HEK293 (cell line): ENCODE results near the gene LRP8.

Experiments used
- CTCF ChIA-PET: fragments of 350-600 bp; formaldehyde crosslinking; extraction: SDS; loops from one replicate; lab custom pipeline; 2021; ENCODE audit warnings: antibody characterized with exemption; lab: Yijun Ruan, JAX
- POLR2A ChIA-PET: fragments of 300-600 bp; formaldehyde crosslinking; extraction: SDS; loops from one replicate; lab custom pipeline; 2020; ENCODE audit warnings: antibody characterized with exemption, inconsistent platforms; lab: Yijun Ruan, JAX
- H3K27ac ChIP-seq: fragments of 200-500 bp; sonication (Bioruptor generic); 2 replicates; pipeline ENCODE4 v1.5.1; 2014; ENCODE audit warnings: low read depth, low read length, control low read depth, inconsistent platforms; ENCODE audit errors: extremely low read depth
- H3K36me3 ChIP-seq, 2 experiments: fragments of 200-500 bp in 1 of 2; sonication (Bioruptor generic) in 1 of 2; 1 replicate in 1 of 2; 2 replicates in 1 of 2; pipeline ENCODE4 v1.5.1; 2014 to 2017; ENCODE audit warnings: inconsistent platforms in 2 of 2, low read length in 2 of 2; ENCODE audit not compliant: control insufficient read depth in 2 of 2, insufficient read depth in 1 of 2
- H3K4me1 ChIP-seq: fragments of 200-500 bp; sonication (Bioruptor generic); 2 replicates; pipeline ENCODE4 v1.5.1; 2014; ENCODE audit warnings: mild to moderate bottlenecking, low read length, inconsistent platforms; ENCODE audit not compliant: control insufficient read depth, insufficient read depth
- H3K4me3 ChIP-seq: 2 replicates; pipeline ENCODE4 v1.5.1; 2011; ENCODE audit warnings: low read depth, mild to moderate bottlenecking, control low read depth, low read length, moderate library complexity
- H3K9me3 ChIP-seq: fragments of 200-500 bp; sonication (Bioruptor generic); 2 replicates; pipeline ENCODE4 v1.5.1; 2014; ENCODE audit warnings: low read depth, low read length, inconsistent platforms; ENCODE audit not compliant: control insufficient read depth, insufficient read depth
- GFI1B ChIP-seq: fragments of 450-650 bp; formaldehyde crosslinking; IDR thresholded peaks from 2 replicates; pipeline ENCODE4 v1.5.1; 2016; ENCODE audit warnings: missing biosample characterization, missing genetic modification characterization
- HOXA7 ChIP-seq: sonication (generic); formaldehyde crosslinking; IDR thresholded peaks from 2 replicates; pipeline ENCODE4 v1.8.1; 2022; ENCODE audit warnings: missing genetic modification reagents, borderline replicate concordance
- KLF16 ChIP-seq: fragments of 450-650 bp; formaldehyde crosslinking; IDR thresholded peaks from 2 replicates; pipeline ENCODE4 v1.5.1; 2017; ENCODE audit warnings: missing biosample characterization, missing genetic modification characterization
- OSR2 ChIP-seq: fragments of 450-650 bp; formaldehyde crosslinking; IDR thresholded peaks from 2 replicates; pipeline ENCODE4 v1.5.1; 2016; ENCODE audit warnings: missing biosample characterization, missing genetic modification characterization
- YY1 ChIP-seq: fragments of 450-650 bp; formaldehyde crosslinking; IDR thresholded peaks from 2 replicates; pipeline ENCODE4 v1.5.1; 2018; ENCODE audit warnings: missing biosample characterization, missing genetic modification characterization
- ZBTB10 ChIP-seq: fragments of 450-650 bp; formaldehyde crosslinking; IDR thresholded peaks from 2 replicates; pipeline ENCODE4 v1.5.1; 2016; ENCODE audit warnings: missing biosample characterization, missing genetic modification characterization
- ZNF18 ChIP-seq: fragments of 450-650 bp; formaldehyde crosslinking; IDR thresholded peaks from 2 replicates; pipeline ENCODE4 v1.5.1; 2016; ENCODE audit warnings: missing biosample characterization, missing genetic modification characterization
- ZNF19 ChIP-seq: fragments of 450-650 bp; formaldehyde crosslinking; IDR thresholded peaks from 2 replicates; pipeline ENCODE4; 2016; ENCODE audit warnings: missing biosample characterization, missing genetic modification characterization, low read depth
- ZNF239 ChIP-seq: fragments of 450-650 bp; formaldehyde crosslinking; IDR thresholded peaks from 2 replicates; pipeline ENCODE4 v1.5.1; 2016; ENCODE audit warnings: missing biosample characterization, missing genetic modification characterization
- ZNF280C ChIP-seq: fragments of 450-650 bp; formaldehyde crosslinking; IDR thresholded peaks from 2 replicates; pipeline ENCODE4 v1.5.1; 2016; ENCODE audit warnings: missing biosample characterization, missing genetic modification characterization
- ZNF292 ChIP-seq: fragments of 450-650 bp; formaldehyde crosslinking; IDR thresholded peaks from 2 replicates; pipeline ENCODE4 v1.5.1; 2016; ENCODE audit warnings: low read depth, missing biosample characterization, missing genetic modification characterization, borderline replicate concordance
- ZNF473 ChIP-seq: fragments of 450-650 bp; formaldehyde crosslinking; IDR thresholded peaks from 2 replicates; pipeline ENCODE4 v1.5.1; 2017; ENCODE audit warnings: missing biosample characterization, missing genetic modification characterization
- ZNF488 ChIP-seq: fragments of 450-650 bp; formaldehyde crosslinking; IDR thresholded peaks from 2 replicates; pipeline ENCODE4 v1.5.1; 2016; ENCODE audit warnings: missing biosample characterization, missing genetic modification characterization
- ZNF544 ChIP-seq: fragments of 450-650 bp; formaldehyde crosslinking; IDR thresholded peaks from 2 replicates; pipeline ENCODE4 v1.5.0; 2017; ENCODE audit warnings: missing biosample characterization, missing genetic modification characterization
- ZNF792 ChIP-seq: fragments of 450-650 bp; formaldehyde crosslinking; IDR thresholded peaks from 2 replicates; pipeline ENCODE4 v1.5.1; 2016; ENCODE audit warnings: missing biosample characterization, missing genetic modification characterization
- ZNF837 ChIP-seq: fragments of 450-650 bp; formaldehyde crosslinking; IDR thresholded peaks from 2 replicates; pipeline ENCODE4 v1.5.1; 2016; ENCODE audit warnings: missing biosample characterization, missing genetic modification characterization
- ZSCAN18 ChIP-seq: fragments of 450-650 bp; formaldehyde crosslinking; IDR thresholded peaks from 2 replicates; pipeline ENCODE4 v1.5.1; 2016; ENCODE audit warnings: missing biosample characterization, missing genetic modification characterization
- TF ChIP-seq, protein P1 (sequence below): IDR thresholded peaks from 2 replicates; pipeline ENCODE4 v1.6.1; 2011; ENCODE audit warnings: mild to moderate bottlenecking, low read depth, low read length, borderline replicate concordance
- TF ChIP-seq, protein P2 (sequence below): fragments of 450-650 bp; formaldehyde crosslinking; conservative IDR thresholded peaks from 2 replicates; pipeline ENCODE4 v1.5.1; 2016; ENCODE audit warnings: low read depth, missing biosample characterization, missing genetic modification characterization
- TF ChIP-seq, protein P3 (sequence below): fragments of 450-650 bp; formaldehyde crosslinking; IDR thresholded peaks from 2 replicates; pipeline ENCODE4 v1.5.1; 2016; ENCODE audit warnings: missing biosample characterization, missing genetic modification characterization

The LRP8 gene

DNA sequence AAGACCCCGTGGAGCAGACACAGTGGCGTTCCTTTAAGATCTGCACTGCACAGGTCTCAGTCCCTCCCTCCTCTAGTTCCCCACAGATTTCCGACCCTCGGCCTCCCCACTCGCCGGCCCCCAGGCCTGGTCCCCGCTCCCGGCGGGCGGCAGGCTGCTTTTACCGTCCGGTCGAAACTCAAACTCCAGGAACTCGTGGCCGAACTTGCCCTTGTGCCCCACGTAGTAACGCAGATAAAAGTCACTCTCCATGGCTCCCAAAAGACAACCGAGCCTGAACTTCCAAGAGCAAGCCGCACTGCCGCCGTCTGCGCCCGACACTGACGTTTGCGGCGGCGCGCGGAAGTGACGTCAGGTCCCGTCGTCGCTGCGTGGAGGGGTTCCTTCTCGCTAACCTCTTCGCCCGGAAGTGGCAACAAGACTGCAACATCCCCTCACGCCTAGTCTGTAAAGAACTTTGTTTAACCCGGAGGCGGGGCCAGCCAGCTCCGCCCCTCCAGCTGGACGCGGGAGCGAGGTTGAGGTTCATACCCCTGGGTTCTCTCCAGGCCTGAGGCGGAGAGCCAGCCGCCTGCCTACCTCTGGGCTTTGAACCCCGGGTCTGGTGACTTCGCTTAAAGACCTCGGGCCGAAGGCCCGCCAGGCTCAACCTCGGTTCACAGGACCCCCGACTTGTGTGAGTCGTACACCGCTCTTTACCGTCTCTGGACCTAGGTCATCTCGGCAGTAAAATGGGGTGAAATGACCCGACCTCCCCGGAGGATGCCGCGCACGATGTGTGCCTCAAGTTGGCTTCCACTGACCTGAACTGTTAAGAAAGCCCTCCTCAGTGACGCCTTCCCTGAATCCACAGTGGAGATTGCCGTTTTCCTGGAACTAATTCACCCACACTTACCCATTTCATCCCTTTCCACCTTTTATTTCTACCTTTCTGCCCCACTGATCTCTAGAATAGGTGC lies 89.4 kb downstream of the LRP8 start, which contains the start of gene MAGOH:
Gene MAGOH (minus strand): TSS at position 322 of the 959 bp plus-strand sequence. CDS start 70 bp downstream, at position 252.
- Histone ChIP-seq H3K4me3 (peak within 1 kb of the TSS; percentile 86), H3K9me3 (no peaks in the 10 kb centered on the region), H3K4me1 (no peaks in the 10 kb centered on the region), H3K27ac (peak within 1 kb of the TSS; percentile 20; the same call in 1 of the 2 replicates), H3K36me3 (peaks cover 14 to 33% of the 10 kb centered on the region in 2 experiments)
- POLR2A ChIA-PET: interaction anchor here (0.5 to 1.8 kb wide), 5 partner anchors 8 to 38 kb away, joined by 3 to 6 read pairs (median 3); no protein-coding TSS in a partner anchor
- CTCF ChIA-PET: interaction anchor here (0.6 kb wide), 1 partner anchor 539 kb away, joined by 5 read pairs; no protein-coding TSS in a partner anchor
- TF ChIP-seq ZNF837 (tag by site-specific recombination) (no peak), ZNF292 (tag by site-specific recombination) (no peak), YY1 (tag by site-specific recombination) (0 out of 2 replicates have a peak, but pooled peaks have one; percentile 21), ZNF19 (tag by site-specific recombination) (no peak), ZNF18 (tag by site-specific recombination) (no peak), OSR2 (no peak), ZSCAN18 (tag by site-specific recombination) (no peak), GFI1B (no peak), KLF16 (tag by site-specific recombination) (peak; percentile 68), ZNF488 (tag by site-specific recombination) (no peak), HOXA7 (no peak), ZNF473 (no peak), ZBTB10 (tag by site-specific recombination) (no peak), ZNF280C (no peak), ZNF544 (no peak), ZNF792 (tag by site-specific recombination) (no peak), ZNF239 (tag by site-specific recombination) (no peak)
- TF ChIP-seq, protein P1, sequence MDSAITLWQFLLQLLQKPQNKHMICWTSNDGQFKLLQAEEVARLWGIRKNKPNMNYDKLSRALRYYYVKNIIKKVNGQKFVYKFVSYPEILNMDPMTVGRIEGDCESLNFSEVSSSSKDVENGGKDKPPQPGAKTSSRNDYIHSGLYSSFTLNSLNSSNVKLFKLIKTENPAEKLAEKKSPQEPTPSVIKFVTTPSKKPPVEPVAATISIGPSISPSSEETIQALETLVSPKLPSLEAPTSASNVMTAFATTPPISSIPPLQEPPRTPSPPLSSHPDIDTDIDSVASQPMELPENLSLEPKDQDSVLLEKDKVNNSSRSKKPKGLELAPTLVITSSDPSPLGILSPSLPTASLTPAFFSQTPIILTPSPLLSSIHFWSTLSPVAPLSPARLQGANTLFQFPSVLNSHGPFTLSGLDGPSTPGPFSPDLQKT: no peak; the same call in 1 of the 2 replicates
- TF ChIP-seq, protein P2, sequence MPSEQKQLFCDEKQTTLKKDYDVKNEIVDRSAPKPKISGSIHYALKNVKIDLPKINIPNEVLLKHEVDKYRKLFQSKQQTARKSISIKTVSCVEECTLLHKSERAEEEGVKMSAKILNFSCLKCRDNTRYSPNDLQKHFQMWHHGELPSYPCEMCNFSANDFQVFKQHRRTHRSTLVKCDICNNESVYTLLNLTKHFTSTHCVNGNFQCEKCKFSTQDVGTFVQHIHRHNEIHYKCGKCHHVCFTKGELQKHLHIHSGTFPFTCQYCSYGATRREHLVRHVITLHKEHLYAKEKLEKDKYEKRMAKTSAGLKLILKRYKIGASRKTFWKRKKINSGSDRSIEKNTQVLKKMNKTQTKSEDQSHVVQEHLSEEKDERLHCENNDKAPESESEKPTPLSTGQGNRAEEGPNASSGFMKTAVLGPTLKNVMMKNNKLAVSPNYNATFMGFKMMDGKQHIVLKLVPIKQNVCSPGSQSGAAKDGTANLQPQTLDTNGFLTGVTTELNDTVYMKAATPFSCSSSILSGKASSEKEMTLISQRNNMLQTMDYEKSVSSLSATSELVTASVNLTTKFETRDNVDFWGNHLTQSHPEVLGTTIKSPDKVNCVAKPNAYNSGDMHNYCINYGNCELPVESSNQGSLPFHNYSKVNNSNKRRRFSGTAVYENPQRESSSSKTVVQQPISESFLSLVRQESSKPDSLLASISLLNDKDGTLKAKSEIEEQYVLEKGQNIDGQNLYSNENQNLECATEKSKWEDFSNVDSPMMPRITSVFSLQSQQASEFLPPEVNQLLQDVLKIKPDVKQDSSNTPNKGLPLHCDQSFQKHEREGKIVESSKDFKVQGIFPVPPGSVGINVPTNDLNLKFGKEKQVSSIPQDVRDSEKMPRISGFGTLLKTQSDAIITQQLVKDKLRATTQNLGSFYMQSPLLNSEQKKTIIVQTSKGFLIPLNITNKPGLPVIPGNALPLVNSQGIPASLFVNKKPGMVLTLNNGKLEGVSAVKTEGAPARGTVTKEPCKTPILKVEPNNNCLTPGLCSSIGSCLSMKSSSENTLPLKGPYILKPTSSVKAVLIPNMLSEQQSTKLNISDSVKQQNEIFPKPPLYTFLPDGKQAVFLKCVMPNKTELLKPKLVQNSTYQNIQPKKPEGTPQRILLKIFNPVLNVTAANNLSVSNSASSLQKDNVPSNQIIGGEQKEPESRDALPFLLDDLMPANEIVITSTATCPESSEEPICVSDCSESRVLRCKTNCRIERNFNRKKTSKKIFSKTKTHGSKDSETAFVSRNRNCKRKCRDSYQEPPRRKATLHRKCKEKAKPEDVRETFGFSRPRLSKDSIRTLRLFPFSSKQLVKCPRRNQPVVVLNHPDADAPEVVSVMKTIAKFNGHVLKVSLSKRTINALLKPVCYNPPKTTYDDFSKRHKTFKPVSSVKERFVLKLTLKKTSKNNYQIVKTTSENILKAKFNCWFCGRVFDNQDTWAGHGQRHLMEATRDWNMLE (tag by site-specific recombination): peak; percentile 98
- TF ChIP-seq, protein P3, sequence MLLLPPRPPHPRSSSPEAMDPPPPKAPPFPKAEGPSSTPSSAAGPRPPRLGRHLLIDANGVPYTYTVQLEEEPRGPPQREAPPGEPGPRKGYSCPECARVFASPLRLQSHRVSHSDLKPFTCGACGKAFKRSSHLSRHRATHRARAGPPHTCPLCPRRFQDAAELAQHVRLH (tag by site-specific recombination): peak; percentile 92
